GM18498 (cell line): Measurements from ENCODE around the gene BHLHE40.

Experiments used
- ATAC-seq: cut with Tn5 transposase; IDR thresholded peaks from one replicate; pipeline ENCODE4 v1.9.1; 2021; ENCODE audit warnings: mild to moderate bottlenecking, moderate library complexity; ENCODE audit not compliant: unreplicated experiment

Gene BHLHE40

GRCh38 chr3:5016211-5017161 lies 37.2 kb downstream of the BHLHE40 start:
- ATAC-seq = peak; percentile 64

DNA sequence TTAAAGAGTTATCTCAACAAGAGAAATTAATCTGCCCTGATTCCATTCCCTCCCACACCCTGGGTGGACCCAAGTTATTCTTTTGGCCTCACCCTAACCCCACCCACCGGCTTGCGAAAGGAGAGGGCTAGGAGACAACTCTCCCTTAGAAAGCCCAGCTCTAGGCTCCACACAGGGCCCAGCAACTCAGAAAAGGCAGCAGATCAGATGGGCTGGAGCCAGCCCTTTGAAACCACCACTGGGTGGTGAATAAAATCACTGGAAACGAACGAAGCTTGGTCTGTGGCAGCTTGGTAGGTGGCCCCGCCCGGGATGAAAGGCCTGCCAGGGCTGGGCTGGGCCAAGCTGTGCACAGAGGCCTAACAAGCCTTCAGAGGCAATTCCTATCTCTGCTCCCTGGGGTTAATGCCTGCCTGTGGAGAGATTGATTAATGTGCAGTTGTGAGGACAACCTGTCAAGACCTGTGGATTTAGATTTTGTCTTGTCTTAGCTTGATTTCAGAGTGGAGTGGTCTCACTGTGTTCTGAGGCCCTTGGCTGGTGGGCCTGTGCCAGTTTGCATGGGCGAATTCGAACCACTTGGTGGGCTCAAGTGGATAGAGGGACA lies 38.8 kb downstream of the BHLHE40 start:
- no peak for ATAC-seq

DNA sequence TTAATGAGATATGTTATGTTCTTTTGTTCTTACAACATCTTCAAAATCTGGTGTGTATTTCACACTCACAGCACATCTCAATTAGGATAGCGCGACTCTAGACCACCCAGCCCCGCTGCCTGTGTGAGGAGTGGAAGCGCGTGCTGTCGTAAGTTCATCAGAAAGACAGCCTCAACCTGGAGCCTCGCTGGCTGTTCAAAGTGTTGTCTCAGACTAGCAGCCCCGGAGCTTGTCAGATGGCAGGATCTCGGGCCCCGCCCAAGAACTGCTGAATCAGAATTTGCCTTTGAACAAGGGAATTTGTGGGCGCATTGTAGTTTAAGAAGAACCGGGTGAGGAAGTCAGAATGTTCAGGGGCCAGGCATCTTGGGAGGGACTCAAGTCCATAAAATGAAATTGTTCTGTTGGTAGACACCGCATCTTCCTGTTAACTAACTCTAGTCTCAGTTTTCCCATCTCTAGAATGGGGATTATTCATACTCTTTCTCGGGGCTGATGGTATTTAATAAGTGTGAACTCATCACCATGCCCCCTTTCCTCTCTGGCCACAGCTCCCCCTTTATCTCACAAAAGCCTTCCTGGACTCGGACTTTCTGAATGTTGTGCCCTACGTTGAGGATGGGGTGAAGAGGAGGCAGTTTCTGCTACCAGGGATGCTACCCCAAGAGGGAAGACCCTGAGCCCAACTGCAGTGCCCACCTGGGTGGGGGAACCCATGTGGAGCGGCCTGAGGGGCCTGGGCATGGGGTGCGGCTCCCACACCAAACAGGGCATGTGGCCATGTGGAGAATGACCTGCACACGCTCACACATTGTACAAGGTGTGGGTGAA lies 40.4 kb downstream of the BHLHE40 start:
- ATAC-seq = no peak

DNA sequence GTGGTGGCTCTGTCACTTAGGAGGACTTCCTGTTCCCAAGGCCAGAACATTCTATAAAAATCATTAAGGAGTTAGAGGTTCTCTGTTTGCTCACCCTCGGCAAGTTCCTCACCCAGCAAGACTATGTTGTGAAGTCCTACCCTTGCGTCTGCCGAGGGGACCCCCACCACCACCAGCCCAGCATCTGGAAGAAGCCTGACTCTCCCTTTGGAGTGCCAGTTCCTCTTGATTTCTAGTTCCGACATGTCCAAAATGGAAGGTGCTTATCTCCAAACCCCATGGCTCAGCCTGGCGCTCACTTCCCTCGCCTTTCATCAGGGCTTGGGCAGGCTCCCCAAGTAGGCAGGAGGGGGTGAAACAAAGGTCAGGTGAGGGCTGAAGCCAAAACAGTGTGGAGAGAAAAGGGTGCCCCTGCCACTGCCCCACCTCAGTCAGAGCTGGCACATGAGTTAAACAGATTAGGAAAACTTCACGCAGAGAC lies 41.0 kb downstream of the BHLHE40 start:
- ATAC-seq = no peak

DNA sequence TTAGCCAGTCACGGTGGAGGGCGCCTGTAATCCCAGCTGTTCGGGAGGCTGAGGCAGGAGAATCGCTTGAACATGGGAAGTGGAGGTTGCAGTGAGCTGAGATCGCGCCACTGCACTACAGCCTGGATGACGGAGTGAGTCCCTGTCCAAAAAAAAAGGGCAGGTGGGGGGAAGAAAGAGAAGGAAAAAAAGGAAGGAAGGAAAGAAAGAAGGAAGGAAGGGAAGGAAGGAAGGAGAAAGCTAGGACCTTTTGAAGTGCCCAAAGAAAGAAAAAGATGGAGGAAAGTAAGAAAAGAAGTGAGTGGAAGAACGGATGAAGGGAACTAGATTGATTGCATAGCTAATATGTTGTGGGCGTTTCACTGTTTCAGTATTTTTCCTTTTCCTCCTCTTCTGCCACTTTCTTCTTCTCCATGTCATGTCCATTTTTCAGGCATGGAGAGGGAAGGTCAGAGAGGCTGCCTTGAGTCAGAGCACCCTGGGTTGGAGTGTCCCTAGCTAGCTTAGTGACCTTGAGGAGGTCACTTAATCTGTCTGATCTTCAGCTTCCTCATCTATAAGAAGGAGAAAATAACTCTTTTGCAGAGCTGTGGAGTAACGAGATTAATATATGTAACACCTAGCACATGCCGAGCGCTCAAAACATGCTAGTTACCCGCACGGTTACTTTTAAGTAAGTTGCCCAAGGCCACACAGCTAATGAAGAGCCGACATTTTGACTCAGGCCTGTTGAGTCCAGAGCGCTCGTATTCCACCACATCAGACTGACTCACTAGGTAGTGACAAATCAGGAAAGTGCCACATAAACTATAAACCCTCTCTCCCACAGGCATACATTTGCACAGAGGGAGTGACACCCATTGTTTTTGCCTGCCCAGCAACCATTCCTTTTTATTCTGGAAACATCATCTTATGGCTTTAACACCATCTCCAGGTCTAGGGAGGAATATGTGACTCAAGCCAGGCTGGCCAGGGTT lies 42.2 kb downstream of the BHLHE40 start:
- no peak for ATAC-seq

DNA sequence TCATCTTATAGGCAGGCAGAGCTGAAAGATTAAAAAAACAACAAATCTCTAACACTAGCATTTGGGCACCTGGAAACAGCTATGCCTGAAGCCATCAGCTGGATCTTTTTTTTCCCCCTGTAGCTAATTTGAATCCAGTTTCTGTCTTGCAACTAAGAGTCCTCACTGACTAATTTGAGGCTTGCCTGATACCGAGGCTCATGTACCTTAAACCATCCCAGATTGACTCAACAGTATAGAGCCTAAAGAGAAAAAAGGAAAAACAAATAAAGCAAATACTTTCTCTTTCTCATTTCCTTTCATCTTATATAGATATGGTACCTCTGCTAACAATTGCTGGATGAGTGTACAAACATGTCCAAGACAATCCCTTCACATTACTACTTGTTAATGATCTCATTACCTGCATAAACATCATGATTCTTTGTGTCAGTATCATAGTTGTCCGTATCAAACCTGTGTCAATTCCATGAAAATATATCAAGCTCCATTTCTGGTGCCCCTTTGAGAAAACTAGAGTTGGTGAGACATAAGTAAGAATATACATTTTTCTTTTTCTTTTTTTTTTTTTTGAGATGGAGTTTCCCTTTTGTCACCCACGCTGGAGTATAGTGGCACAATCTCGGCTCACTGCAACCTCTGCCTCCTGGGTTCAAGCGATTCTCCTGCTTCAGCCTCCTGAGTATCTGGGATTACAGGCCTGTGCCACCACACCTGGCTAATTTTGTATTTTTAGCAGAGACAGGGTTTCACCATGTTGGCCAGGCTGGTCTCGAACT lies 43.1 kb downstream of the BHLHE40 start:
- ATAC-seq = peak; percentile 62

GRCh38 chr3:5022966-5023776 lies 43.9 kb downstream of the BHLHE40 start:
- ATAC-seq = no peak

- ATAC-seq = no peak
Measured at GRCh38 chr3:5023777-5024346, 44.6 kb downstream of the BHLHE40 start.

- no peak for ATAC-seq
Measured at GRCh38 chr3:5026046-5026362, 46.8 kb downstream of the BHLHE40 start.

DNA sequence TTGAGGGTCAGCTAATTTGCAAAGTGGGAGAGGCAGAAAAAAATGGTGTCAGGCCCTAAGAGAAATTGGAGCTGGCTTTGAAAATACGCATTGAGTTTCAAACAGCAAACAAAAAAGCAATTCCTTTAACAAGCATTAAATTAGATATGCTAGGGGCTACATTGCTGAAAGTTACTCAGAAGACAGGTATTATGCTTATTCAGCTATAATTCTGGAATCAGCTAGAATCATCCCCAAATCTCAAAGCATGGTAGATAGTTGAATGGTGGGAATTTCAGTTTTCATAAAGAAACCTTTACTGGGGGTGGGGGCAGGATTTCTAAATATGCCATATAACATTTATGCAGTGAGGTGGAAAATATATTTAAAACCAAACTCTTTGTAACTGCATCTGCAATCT lies 50.5 kb downstream of the BHLHE40 start:
- ATAC-seq = no peak

DNA sequence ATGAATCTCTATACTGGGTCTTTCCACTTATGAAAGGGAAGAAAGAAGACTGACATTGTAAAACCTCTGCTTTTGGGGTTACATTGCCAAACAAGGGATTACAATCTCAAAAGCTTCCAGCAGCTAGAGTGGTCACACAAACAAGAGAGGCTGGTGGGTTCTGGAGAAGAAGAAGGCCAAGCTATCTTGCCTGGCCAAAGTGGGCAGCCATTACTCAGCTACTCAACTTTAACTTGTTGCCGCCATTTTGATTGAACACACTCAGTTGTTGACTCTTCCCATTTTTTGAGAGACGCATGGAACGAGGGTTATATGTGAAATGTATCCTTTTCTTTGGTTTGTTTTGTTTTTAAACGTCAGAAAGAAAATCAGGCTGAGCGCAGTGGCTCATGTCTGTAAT lies 50.9 kb downstream of the BHLHE40 start:
- ATAC-seq = no peak

GRCh38 chr3:5032844-5033243 lies 53.6 kb downstream of the BHLHE40 start:
- ATAC-seq = no peak
